ENCODE results near the gene PIP5K1B. TPM values are rescaled to one million over a fixed set of nuclear protein-coding genes. Genes with fewer than 3 reads are reported as not detected.

PIP5K1B gene
- total RNA-seq, 1 donor from 2014 or later = 0.71 TPM

GRCh38 chr9:68781928-68782327, 76.9 kb downstream of the PIP5K1B start:
- H3K27me3 ChIP-seq (ENCODE audit: control insufficient read depth, insufficient read depth, low read length) = no peaks in the 10 kb centered on the region
- DNase-seq (ENCODE audit: low read depth) = no peak
- H3K36me3 ChIP-seq (ENCODE audit: control insufficient read depth, insufficient read depth, low read length) = no peaks in the 10 kb centered on the region
- no peak overlapping the region for H3K4me3 ChIP-seq (ENCODE audit: low read depth, low read length)
- TF ChIP-seq CTCF (IDR thresholded peaks at IDR 0.05; ENCODE audit: insufficient read depth, low read length, poor library complexity, severe bottlenecking) = no peak

- TF ChIP-seq CTCF (IDR thresholded peaks at IDR 0.05; ENCODE audit: insufficient read depth, low read length, poor library complexity, severe bottlenecking) = no peak
- Histone ChIP-seq H3K4me3 (ENCODE audit: low read depth, low read length) (no peak overlapping the region), H3K27me3 (ENCODE audit: control insufficient read depth, insufficient read depth, low read length) (no peaks in the 10 kb centered on the region), H3K36me3 (ENCODE audit: control insufficient read depth, insufficient read depth, low read length) (no peaks in the 10 kb centered on the region)
- no peak for DNase-seq (ENCODE audit: low read depth)
Observed at GRCh38 chr9:68782546-68782945, 77.5 kb downstream of the PIP5K1B start.

GRCh38 chr9:68785965-68786364, 80.9 kb downstream of the PIP5K1B start:
- H3K4me3 ChIP-seq (ENCODE audit: low read depth, low read length) = no peak overlapping the region
- DNase-seq (ENCODE audit: low read depth) = no peak
- H3K27me3 ChIP-seq (ENCODE audit: control insufficient read depth, insufficient read depth, low read length) = no peaks in the 10 kb centered on the region
- no peak for TF ChIP-seq CTCF (IDR thresholded peaks at IDR 0.05; ENCODE audit: insufficient read depth, low read length, poor library complexity, severe bottlenecking)
- no peaks in the 10 kb centered on the region for H3K36me3 ChIP-seq (ENCODE audit: control insufficient read depth, insufficient read depth, low read length)

- no peak for TF ChIP-seq CTCF (IDR thresholded peaks at IDR 0.05; ENCODE audit: insufficient read depth, low read length, poor library complexity, severe bottlenecking)
- H3K27me3 ChIP-seq (ENCODE audit: control insufficient read depth, insufficient read depth, low read length) = no peaks in the 10 kb centered on the region
- DNase-seq (ENCODE audit: low read depth) = no peak
- no peak overlapping the region for H3K4me3 ChIP-seq (ENCODE audit: low read depth, low read length)
- H3K36me3 ChIP-seq (ENCODE audit: control insufficient read depth, insufficient read depth, low read length) = no peaks in the 10 kb centered on the region
Observed at GRCh38 chr9:68791169-68791568, 86.1 kb downstream of the PIP5K1B start.

- Histone ChIP-seq H3K36me3 (ENCODE audit: control insufficient read depth, insufficient read depth, low read length) (no peaks in the 10 kb centered on the region), H3K4me3 (ENCODE audit: low read depth, low read length) (no peak overlapping the region), H3K27me3 (ENCODE audit: control insufficient read depth, insufficient read depth, low read length) (no peaks in the 10 kb centered on the region)
- no peak for DNase-seq (ENCODE audit: low read depth)
- no peak for TF ChIP-seq CTCF (IDR thresholded peaks at IDR 0.05; ENCODE audit: insufficient read depth, low read length, poor library complexity, severe bottlenecking)
Observed at GRCh38 chr9:68793605-68794343, 88.7 kb downstream of the PIP5K1B start.

- Histone ChIP-seq H3K36me3 (ENCODE audit: control insufficient read depth, insufficient read depth, low read length) (no peaks in the 10 kb centered on the region), H3K27me3 (ENCODE audit: control insufficient read depth, insufficient read depth, low read length) (no peaks in the 10 kb centered on the region), H3K4me3 (ENCODE audit: low read depth, low read length) (no peak overlapping the region)
- no peak for TF ChIP-seq CTCF (IDR thresholded peaks at IDR 0.05; ENCODE audit: insufficient read depth, low read length, poor library complexity, severe bottlenecking)
- DNase-seq (ENCODE audit: low read depth) = no peak
Observed at GRCh38 chr9:68794898-68795297, 89.9 kb downstream of the PIP5K1B start.

All from kidney epithelial cell (primary cell).